ENCODE data around the gene GRID1.
"Not testable (repeated sequence)": the region's sequence is repeated elsewhere in the genome, so short reads cannot be mapped to it uniquely, and the experiment has no call there.

The GRID1 gene

GRCh38 chr10:86045896-86046295 is 320.7 kb downstream of the GRID1 start:
- DNase-seq, result no peak

- DNase-seq, result no peak
These were observed 322.6 kb downstream of the GRID1 start for GRCh38 chr10:86044029-86044428.

DNA sequence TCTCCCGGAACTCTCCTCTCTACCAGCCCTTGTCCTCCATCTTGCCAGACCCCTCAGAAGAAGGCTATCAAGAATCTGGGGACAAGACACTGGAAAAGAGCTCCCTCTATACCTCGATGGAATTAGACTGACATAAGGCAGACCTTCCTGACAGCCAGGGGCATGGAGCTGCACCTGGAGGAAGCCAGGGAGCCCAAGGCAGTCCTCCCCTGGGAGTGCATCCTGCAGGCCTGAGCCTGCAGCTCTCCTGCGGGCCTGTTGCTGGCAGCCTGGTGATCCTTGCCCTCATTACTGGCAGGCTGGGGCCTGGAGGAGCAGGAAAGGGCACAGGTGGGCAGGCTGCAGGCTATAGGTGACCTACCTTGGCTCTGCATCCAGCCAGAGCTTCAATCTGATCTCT is 323.4 kb downstream of the GRID1 start:
- DNase-seq, result no peak

DNA sequence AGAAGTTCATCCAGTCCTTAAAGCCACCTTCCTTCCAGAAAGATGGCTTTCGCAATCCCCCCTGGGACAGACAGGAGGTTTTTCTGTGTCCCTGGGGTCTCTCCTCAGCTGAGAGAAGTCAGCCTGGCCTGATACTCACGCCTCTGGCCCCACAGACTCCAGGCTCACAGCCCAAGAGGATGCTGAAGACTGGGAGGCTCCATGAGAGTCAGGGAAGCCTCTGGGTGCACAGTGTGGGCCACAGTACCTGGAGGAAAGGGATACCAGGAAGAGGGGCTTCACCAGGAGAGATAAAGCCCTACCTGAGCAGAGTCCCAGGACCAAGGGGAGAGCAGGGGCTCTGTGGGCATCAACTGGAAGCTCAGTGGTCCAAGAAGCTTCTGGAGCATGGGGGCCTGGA is 324.4 kb downstream of the GRID1 start:
- no peak for DNase-seq

DNA sequence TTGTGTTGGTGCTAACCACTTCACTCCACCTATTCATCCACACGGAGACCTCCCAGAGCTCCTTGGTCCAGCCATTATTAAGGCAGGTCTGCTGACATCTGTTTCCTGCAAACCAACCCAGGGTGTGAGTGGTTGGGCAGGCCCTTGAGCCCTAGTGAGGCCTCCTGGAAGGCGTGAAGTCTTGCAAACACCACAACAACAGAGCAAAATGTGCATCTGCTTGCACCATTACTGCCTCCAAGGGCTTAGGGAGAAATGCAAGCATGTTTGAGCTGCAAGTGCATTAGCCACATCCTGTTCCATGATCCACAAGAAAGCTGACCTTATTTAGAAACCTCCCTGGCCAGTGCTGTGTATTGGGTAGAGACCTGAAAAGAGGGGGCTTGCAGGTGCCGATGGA is 325.5 kb downstream of the GRID1 start:
- DNase-seq, result no peak

DNA sequence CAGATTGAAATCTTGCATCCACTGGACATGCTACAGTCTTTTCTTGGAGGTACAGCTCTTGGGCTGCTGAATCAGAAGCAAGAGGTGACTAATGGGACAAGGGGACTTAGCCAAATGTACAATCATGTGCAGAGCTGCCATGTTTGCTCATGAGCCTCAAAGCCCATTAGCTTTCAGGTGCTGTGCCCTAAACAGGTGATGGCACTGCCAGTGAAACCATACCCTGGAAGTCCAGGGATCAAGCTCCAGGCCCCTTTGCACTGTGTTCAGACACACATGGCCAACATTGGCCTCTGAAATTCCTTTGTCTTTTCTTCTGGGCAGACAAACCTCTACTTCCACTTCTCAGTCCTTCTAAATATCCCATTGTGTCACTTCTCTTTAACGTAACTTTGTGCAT is 328.2 kb downstream of the GRID1 start:
- no peak for DNase-seq

DNA sequence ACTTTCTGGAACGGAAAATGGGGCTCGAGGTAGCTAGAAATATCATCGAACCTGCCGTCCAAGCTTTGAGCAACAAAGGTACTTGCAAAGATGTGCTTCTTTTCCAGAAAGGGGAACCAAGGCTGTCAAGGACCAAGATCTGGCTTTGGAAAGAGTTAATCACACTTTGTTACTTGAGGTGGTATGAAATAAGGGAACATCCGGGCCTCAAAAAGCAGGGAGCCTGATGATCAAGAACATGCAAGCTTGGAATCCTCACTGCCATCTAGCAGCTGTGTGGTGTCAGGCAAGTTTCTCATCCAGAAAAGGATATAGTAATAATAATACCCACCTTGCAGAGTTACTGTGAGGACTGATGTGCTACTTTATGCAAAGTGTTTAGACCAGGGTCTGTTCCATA is 329.5 kb downstream of the GRID1 start:
- DNase-seq, result no peak

DNA sequence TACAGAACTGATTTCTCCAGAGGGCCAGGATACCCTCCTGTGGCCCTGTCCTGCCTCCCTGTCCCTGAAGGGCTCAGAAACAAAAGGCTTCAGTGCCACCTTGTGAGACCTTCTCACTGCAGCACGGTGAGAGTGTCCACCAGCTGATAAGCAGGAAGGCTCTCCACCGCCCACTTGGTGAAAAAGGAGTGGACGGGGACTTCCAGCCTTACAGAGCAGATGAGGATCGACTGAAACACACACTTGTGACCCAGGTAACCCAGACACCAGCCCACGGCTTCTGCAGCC is 330.1 kb downstream of the GRID1 start:
- no peak for DNase-seq

DNA sequence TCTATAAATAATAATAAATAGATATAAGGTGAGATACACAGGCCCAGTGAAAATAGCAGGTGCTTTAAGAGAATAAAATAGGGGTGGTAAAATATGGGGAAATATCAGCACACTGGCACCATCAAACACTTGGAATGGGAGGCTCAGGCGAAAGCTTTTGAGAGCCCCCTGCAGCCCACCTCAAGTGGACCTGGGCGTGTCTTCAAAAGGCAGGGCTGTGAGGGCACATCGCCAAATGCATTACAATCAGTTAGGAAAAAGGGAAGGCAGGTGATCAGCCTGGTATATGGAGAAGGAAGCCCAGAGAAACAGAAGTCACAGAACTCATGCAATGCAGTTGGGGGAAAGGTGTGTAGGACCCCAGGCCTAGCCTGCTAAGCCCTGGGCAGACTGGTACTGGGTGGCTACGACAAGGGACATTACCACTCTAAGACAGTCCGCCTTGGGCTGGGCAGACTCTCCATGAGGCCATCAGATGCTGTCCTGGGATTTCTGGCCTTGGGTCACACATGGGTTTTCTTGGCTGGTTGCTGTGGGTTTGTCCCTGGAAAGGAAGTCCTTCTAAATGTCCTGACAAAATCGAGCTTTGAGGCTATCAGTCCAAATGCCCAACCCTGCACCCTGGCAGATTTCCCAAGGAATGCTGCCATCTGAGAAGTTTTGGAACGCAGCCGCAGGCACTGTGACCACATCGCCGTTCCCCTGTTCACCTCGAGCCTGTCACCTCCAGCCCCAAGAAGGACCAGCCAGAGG is 330.6 kb downstream of the GRID1 start:
- no peak for DNase-seq

DNA sequence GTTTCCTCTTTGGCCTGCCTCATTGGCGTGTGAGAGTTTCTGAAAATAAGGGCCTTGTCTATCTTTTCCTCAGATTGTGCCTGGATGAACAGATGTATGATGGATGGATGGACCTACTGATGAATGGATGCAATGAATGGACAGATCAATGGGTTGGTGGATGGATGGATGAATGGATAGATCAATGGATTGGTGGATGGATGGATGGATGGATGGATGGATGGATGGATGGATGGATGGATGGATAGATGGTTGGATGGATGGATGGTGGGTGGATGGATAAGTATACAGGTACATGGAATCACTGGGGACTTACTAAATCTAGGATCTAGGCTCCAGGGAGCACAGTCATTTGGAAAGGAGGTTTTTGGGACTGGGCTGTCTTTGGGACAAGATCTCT is 331.9 kb downstream of the GRID1 start:
- no peak for DNase-seq

DNA sequence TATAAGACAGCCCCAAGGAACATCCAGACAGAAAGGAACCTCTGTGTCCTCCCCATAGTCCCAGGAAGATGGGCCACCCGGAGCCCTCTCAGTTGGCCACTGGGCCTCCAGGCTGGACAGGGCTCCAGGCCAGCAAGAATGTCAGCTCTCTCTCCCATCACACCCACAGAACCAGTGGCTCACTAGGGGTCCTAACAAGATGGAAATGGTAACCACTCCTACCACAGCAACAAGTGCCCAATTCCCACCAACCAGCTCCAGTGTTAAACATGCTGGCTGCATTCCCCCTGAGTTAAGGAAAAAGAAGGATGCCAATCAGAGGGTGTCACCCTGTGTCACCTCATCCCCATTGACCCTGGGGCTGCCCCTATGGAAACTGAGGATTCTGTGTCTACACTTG is 333.0 kb downstream of the GRID1 start:
- DNase-seq, result no peak

GRCh38 chr10:86032087-86032486 is 334.5 kb downstream of the GRID1 start:
- not testable (repeated sequence) for DNase-seq

- no peak for DNase-seq
These were observed 336.3 kb downstream of the GRID1 start for GRCh38 chr10:86030312-86030711.

DNA sequence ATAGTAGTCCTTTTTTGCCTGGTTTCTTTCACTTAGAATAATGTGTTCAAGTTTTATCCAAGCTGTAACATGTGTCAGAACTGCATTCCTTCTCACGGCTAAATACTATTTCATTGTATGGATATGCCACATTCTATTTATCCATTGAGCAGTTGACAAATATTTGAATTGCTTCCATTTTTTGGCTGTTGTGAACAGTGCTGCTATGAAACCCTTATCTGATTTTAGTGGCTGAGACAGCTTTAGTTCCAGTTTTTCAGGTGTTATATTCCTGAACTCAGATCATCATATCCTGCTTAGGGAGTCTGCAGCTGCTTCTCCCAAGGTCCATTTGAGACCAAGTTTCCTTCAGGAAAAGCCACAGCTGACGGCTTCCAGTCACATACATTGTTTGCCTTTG is 339.2 kb downstream of the GRID1 start:
- DNase-seq, result no peak

DNA sequence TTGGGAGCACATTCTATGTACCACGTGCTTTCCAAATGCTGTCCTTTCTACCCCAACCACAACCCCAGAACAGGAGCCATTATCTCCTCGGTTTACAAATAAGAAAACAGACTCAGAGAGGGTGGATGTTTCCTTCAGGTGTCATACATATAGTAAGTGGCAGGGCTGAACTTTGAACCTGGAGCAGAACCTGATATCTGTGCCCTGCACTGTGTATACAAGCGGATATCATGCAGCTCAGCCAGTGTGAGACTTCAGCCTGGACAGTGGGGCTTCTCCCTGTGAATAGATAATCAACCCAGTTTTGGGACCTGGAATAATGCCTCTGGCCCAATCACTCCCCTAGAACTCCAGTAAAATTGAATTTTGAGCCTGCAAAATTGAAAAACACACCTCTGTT is 341.1 kb downstream of the GRID1 start:
- DNase-seq, result no peak

DNA sequence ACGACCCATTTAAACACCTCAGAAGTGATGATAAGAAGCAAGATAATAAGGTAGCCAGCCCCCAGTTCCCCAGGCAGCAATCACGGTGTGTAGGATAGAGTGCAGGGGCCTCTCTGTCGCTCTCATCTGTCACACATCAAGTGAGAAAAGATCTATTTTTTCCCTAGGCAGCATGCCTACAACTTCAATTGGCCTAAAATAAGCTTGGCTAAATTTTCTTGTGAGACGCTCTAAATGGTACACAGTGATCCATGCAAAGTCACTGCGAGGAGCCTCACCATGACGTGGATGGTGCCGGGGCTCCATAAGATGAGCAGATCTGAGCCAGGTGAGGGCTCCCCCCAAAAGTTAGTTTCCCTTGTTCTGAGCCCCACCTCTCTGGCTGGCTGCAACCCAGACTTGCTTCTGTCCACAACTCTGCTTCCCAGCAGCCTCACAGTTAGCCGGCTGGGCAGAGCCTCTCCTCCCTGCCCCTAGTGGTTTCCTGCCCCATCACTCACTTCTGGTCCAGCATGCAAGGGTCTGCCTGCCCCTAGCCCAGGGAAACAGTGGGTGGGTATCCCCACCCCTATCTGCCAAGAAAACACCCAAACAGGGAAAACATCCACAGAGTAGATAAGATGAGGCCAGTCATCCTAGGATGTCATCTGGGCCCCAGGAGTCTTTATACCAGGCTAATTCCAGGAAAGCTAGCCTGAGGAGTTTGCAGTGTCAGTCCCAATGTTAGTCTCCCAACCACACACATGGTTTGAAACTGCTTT is 342.1 kb downstream of the GRID1 start:
- no peak for DNase-seq

GRCh38 chr10:86023931-86024280 is 342.7 kb downstream of the GRID1 start:
- DNase-seq, result no peak

DNA sequence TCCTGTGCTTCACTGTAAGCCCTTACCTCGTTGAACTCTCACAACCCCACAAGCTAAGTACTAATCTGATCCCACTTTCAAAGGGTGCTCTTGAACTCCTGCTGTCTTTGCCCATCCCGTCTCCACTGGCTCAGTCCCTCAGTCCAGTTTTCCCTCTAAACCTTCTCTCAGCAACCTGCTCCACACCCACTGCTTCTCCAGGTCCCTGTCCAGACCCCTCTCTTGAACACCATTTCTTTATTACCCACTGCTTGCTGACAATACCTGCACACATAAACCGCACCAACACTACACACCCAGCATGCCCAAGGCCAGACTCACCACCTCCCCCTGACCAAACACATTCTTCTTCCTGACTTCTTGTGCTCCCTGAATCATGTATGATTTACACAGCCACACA is 343.3 kb downstream of the GRID1 start:
- no peak for DNase-seq

DNA sequence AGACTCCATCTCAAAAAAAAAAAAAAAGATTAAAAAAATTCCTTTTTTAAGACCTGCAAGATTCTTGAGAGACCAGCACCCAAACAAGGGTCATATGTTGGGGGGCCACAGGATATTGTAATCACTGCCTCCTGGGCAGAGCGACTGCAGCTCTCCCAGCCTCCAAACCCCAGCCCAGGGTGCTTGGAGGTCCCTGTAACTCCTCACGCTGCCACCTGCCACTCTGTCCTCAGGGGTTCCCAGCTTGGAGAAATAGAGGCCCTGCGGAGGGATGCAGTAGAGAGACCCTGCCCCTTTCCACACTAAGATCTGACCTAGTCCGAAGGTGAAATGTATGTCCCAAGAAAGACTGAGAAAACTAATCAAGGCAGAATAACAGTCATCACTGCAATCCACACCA is 343.7 kb downstream of the GRID1 start:
- DNase-seq, result no peak

- no peak for DNase-seq
These were observed 346.5 kb downstream of the GRID1 start for GRCh38 chr10:86020134-86020533.

DNA sequence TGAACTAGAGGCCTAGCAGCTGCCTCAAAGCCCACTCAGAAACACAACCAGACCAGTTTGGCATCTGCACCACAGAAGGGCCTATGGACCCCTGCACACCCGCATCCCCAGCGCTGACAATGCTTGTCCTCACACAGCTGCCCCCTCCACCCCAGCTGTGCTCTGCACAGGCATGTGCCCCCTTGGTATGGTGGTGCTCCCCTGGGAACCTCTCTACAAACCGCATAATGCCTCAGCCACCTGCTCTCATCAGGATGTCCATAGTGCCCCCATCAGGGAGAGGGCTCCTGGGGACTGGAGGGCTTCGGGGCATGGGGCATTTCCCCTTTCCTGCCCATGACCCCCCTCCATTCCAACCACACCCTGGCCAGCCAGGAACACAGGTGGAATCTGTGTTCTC is 347.5 kb downstream of the GRID1 start:
- no peak for DNase-seq

- no peak for DNase-seq
These were observed 347.9 kb downstream of the GRID1 start for GRCh38 chr10:86018735-86019058.

- DNase-seq, result no peak
These were observed 348.5 kb downstream of the GRID1 start for GRCh38 chr10:86017841-86018734.

DNA sequence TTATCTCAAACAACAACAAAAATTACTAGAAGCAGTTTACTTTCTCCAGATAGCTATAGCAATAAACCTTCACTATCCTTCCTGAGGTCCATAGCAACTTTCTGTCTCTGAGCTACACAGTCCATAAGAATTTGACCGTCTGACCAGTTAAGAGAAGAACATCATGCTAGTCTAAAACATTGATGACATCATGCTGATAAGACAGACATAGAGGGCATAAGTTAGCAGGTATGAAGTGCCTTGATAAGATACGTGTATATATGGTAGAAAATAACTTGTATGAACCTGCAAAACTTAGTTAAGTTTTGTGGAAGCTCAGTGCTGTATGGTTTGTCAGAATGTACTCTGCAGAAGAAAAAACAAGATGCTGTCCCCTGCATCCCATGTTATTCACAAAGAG is 353.0 kb downstream of the GRID1 start:
- DNase-seq, result no peak

All from CD4-positive, alpha-beta T cell treated with Interleukin-1 beta for 1 hour (primary cell).